Neural cell (in vitro differentiated cells): Measurements from ENCODE around the gene EIF5.

Source experiments
- CTCF ChIP-seq: fragments of 450-650 bp; IDR thresholded peaks from 2 replicates; pipeline ENCODE4 v1.5.1; 2014; ENCODE audit warnings: antibody characterized with exemption, mild to moderate bottlenecking, moderate library complexity; ENCODE audit not compliant: poor library complexity, severe bottlenecking
- EP300 ChIP-seq: fragments of 450-650 bp; conservative IDR thresholded peaks from 2 replicates; pipeline ENCODE4 v1.6.1; 2014; ENCODE audit warnings: antibody characterized with exemption, mild to moderate bottlenecking, moderate library complexity; ENCODE audit not compliant: poor library complexity, severe bottlenecking
- EZH2 ChIP-seq: fragments of 200-600, 300-800 bp; shearing (Covaris generic), sonication (generic); IDR thresholded peaks from 2 replicates; pipeline ENCODE4 v1.6.1; 2014; ENCODE audit warnings: antibody characterized with exemption, low read length, borderline replicate concordance, mild to moderate bottlenecking; ENCODE audit not compliant: insufficient read depth, poor library complexity, severe bottlenecking
- MXI1 ChIP-seq: fragments of 450-650 bp; conservative IDR thresholded peaks from 2 replicates; pipeline ENCODE4 v1.6.1; 2014; ENCODE audit warnings: antibody characterized with exemption, mild to moderate bottlenecking; ENCODE audit not compliant: poor library complexity, severe bottlenecking
- POLR2AphosphoS5 ChIP-seq: IDR thresholded peaks from 2 replicates; pipeline ENCODE4 v1.6.1; 2012
- RAD21 ChIP-seq: fragments of 450-650 bp; conservative IDR thresholded peaks from 2 replicates; pipeline ENCODE4 v1.6.1; 2014; ENCODE audit warnings: antibody characterized with exemption, mild to moderate bottlenecking, moderate library complexity
- REST ChIP-seq: IDR thresholded peaks from 2 replicates; pipeline ENCODE4 v1.6.1; 2012; ENCODE audit warnings: borderline replicate concordance

- no peak for TF ChIP-seq EZH2
- no peak for TF ChIP-seq CTCF
- TF ChIP-seq POLR2AphosphoS5: peak; percentile 36
- peak; percentile 48 for TF ChIP-seq MXI1
- TF ChIP-seq EP300: no peak
- peak; percentile 35 for TF ChIP-seq RAD21
- TF ChIP-seq REST: no peak
Measured at GRCh38 chr14:103334644-103335622, 896 bp downstream of the EIF5 start.
